Measurements from ENCODE around the gene UGT1A9.

UGT1A9 gene

GRCh38 chr2:233814056-233814835 is 142.5 kb downstream of the UGT1A9 start:
- in situ Hi-C loops (cut with MboI; ENCODE audit: low sequenced_read_pairs): no loop called here

- in situ Hi-C loops (cut with MboI; ENCODE audit: low sequenced_read_pairs): no loop called here
These were observed 144.2 kb downstream of the UGT1A9 start for GRCh38 chr2:233815861-233816260.

GRCh38 chr2:233816334-233816733 is 144.6 kb downstream of the UGT1A9 start:
- in situ Hi-C loops (cut with MboI; ENCODE audit: low sequenced_read_pairs): no loop called here

DNA sequence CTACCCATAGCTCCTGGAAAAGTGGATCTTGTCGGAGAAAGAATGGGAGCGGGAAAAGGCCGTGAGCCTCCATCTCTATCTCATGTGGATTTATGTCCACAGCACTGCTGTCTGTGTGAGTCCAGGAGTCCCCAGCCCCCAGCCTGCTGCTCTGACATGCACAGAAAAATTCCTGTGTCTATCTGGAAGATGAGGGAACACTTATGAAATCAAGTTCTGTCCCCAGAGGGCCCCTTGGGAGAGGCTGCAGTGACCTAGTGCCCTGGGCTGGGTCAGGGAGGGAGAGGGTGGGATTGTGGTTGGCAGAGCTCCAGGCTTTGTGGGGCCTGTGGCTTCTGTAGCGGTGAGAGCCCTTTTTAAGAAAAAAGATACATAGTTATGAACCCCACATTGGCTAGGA is 145.1 kb downstream of the UGT1A9 start:
- in situ Hi-C loops (cut with MboI; ENCODE audit: low sequenced_read_pairs): no loop called here

DNA sequence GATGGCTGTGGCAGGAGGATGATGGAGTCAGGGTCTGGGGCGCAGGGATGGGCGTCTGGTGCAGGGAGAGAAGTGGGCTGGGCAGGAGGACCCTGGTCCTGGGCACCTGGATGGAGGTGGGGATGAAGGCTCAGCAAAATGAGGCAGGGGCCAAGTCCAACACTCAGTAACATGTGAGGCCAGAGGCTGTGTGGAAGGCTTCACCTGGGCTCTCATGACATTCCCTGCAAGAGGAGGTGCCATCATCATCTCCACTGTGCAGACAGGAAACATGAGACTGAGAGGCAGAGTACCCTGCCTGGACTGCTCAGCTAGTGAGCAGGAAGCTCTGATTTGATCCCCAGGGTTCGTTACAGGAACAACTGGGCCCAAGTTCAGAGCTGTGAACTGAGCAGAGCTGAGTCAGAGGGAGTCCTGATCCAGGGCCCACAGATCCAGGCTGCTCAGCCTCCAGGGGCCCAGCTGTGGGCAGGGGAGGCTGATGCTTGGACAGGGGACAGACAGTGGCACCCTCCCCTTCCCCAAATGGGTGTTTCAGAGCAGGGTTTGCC is 145.7 kb downstream of the UGT1A9 start:
- in situ Hi-C loops (cut with MboI; ENCODE audit: low sequenced_read_pairs): no loop called here

GRCh38 chr2:233817995-233818638 is 146.4 kb downstream of the UGT1A9 start:
- in situ Hi-C loops (cut with MboI; ENCODE audit: low sequenced_read_pairs): no loop called here

- in situ Hi-C loops (cut with MboI; ENCODE audit: low sequenced_read_pairs): no loop called here
These were observed 147.2 kb downstream of the UGT1A9 start for GRCh38 chr2:233818639-233819621.

DNA sequence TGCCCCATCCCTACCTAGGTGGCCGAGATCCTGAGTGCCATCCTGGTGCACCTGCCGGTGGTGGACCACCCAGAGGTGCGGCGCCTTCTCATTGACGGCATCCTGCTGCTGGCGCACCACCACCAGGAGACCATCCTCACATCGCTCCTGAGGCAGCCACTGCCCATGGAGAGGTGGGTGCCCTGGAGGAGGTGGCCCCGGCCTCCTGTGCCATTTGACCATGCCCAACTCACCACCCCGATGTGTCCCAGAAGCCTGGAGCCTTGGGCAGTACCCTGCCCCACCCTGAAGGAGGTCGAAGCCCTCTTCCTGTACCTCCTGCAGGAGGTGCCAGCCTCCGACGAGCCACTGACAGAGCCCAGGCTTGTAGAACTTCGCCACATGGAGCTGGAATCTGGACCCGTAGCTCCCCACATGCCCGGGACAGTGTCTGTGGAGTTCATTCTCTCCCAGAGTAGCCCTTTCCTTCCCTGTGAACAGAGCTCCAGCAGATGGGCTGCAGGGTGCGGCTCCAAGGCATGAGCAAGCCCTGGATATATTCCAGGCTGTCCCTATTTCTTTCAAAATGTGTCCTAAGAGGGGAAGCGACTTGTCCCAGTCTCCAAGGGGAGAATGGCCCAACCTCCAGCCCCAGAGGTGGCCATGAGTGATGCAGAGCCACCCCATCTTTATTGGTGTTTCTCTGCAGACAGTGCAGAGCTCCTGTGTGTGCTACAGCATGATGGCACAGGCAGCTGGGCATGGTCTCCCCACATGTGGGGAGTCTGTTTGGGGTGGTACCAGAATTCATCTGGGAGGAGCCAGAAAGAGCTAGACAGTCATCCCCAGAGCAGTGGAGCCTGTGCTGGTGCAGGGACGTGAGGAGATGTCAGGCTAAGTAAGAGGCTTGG is 148.4 kb downstream of the UGT1A9 start:
- in situ Hi-C loops (cut with MboI; ENCODE audit: low sequenced_read_pairs): no loop called here

DNA sequence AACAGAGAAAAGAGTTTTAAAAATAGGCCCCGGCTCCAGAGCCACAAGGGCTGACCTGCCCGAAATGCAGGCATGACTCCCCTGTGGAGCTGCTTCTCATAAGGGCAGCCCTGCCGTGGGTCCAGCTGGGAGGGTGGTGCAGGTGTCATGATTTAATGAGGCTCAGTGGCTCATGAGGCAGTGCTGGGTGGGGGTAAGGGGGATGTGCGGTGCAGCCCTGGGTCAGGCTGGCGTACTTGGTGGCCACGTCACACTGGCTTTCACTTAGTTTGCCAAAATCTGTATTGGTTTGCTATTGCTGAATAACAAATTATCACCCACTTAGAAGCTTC is 149.0 kb downstream of the UGT1A9 start:
- in situ Hi-C loops (cut with MboI; ENCODE audit: low sequenced_read_pairs): no loop called here

DNA sequence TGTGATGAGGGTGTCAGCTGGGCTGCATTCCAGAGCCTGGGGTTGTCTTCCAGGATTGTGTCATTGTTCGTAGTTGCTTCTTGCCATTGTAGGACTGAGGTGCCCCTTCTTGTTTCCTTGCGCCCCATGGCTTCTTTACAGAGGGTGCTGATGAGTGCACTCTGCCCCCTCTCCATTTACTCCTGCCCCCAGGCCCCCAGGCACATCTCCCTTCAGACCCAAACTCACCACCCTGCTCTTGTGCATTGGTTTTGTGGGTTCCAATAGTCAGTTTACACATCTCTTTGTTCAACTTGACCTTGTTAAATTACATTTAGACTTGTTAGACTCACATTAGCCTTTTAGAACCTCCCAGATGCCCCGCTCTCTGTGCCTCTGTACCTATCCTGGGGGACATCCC is 149.5 kb downstream of the UGT1A9 start:
- in situ Hi-C loops (cut with MboI; ENCODE audit: low sequenced_read_pairs): no loop called here

DNA sequence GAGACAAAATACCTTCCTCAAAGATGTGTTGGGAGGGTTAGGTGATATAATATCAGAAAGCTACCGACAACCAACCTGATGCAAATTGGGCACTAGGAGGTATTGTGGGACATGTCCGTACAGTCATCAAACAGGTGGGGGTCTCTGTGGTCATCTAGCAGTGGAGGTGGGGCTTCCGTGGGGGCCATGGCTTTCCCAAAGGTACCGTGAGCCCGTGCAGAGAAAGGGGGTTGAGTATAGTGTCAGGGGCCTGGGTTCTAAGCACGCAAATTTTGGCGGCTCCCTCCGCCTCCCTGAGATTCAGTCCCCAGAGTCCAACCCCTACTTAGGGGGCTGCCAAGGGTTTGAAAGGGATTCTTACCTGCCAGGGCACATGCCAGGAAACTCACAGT is 150.0 kb downstream of the UGT1A9 start:
- in situ Hi-C loops (cut with MboI; ENCODE audit: low sequenced_read_pairs): no loop called here

GRCh38 chr2:233822101-233822771 is 150.5 kb downstream of the UGT1A9 start:
- in situ Hi-C loops (cut with MboI; ENCODE audit: low sequenced_read_pairs): no loop called here

Measured in hTERT RPE-1 (cell line).